Tibial artery (tissue), 4 donors: ENCODE results near the gene BNC1.

Experiments used
- DNase-seq, 2 donors: peaks; one replicate each; pipeline ENCODE4 v3.0.0-alpha.2; 2019
- H3K27ac ChIP-seq, 2 donors: fragments of 200-600 bp; sonication (generic) in 1 of 2; 1 replicate in 1 of 2; 2 replicates in 1 of 2; pipeline ENCODE4 v1.5.1; 2018 to 2019; ENCODE audit warnings: mild to moderate bottlenecking in 1 of 2
- H3K27me3 ChIP-seq, 2 donors: fragments of 200-600 bp; sonication (generic) in 1 of 2; one replicate each; pipeline versions ENCODE4 v1.5.1 to v1.6.0; 2016 to 2019
- H3K36me3 ChIP-seq, 3 donors: fragments of 200-600 bp; sonication (generic) in 2 of 3; one replicate each; pipeline ENCODE4 v1.5.1; 2016 to 2019; ENCODE audit warnings: mild to moderate bottlenecking in 2 of 3
- H3K4me1 ChIP-seq, 4 donors: fragments of 200-600 bp; sonication (generic) in 2 of 4; 1 replicate in 3 of 4; 2 replicates in 1 of 4; pipeline ENCODE4 v1.5.1; 2016 to 2019
- H3K4me3 ChIP-seq, 2 donors: fragments of 200-600 bp; sonication (generic) in 1 of 2; 1 replicate in 1 of 2; 2 replicates in 1 of 2; pipeline ENCODE4 v1.5.1; 2018 to 2019; ENCODE audit warnings: mild to moderate bottlenecking in 2 of 2
- H3K9me3 ChIP-seq, 3 donors: fragments of 200-600 bp; sonication (generic) in 1 of 3; one replicate each; pipeline ENCODE4 v1.5.1; 2016 to 2019
- intact Hi-C: fragments of 100-400 bp; cut with DNase I; formaldehyde crosslinking; loops from one replicate; pipeline ENCODE4 v1.15.0; 2023; ENCODE audit warnings: low total_unique reads
- TF ChIP-seq, protein P1 (sequence below), 2 experiments: fragments of 200-600 bp in 1 of 2; fragments of 450-650 bp in 1 of 2; IDR thresholded peaks; one replicate each; pipeline ENCODE4 v1.5.1; 2017 to 2019; ENCODE audit warnings: antibody characterized with exemption in 2 of 2, mild to moderate bottlenecking in 1 of 2, moderate library complexity in 1 of 2

The BNC1 gene

DNA sequence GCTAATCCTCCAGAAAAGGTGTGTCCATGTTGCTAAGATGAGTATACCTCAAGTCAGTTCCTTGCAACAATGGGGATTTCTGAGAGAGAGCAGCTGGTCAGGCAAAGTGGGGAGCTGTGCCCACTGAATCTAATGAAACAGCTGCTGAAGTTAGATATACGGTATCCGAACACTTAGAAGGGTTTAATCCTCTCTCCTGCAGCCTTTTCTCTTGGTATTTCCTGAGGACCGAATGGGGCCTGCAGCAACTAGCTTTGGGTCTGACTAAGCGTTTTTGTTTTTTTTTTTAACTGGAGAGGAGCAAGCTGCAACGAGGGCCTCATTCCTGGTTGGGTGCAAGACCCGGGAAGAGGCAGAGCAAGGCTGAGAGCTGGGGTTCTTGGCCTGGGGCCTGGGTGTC is 37.6 kb upstream of the BNC1 start:
- H3K27me3 ChIP-seq = peaks cover 0 to 18% of the 10 kb centered on the region in 2 donors
- no peak overlapping the region for H3K4me3 ChIP-seq
- DNase-seq = no peak
- H3K9me3 ChIP-seq = no peaks in the 10 kb centered on the region
- H3K36me3 ChIP-seq = no peaks in the 10 kb centered on the region
- intact Hi-C loops = no loop called here
- no peak overlapping the region for H3K27ac ChIP-seq
- TF ChIP-seq, protein P1, sequence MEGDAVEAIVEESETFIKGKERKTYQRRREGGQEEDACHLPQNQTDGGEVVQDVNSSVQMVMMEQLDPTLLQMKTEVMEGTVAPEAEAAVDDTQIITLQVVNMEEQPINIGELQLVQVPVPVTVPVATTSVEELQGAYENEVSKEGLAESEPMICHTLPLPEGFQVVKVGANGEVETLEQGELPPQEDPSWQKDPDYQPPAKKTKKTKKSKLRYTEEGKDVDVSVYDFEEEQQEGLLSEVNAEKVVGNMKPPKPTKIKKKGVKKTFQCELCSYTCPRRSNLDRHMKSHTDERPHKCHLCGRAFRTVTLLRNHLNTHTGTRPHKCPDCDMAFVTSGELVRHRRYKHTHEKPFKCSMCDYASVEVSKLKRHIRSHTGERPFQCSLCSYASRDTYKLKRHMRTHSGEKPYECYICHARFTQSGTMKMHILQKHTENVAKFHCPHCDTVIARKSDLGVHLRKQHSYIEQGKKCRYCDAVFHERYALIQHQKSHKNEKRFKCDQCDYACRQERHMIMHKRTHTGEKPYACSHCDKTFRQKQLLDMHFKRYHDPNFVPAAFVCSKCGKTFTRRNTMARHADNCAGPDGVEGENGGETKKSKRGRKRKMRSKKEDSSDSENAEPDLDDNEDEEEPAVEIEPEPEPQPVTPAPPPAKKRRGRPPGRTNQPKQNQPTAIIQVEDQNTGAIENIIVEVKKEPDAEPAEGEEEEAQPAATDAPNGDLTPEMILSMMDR (IDR thresholded peaks at IDR 0.05) = no peak
- no peaks in the 10 kb centered on the region for H3K4me1 ChIP-seq

GRCh38 chr15:83320844-83321243 is 36.4 kb upstream of the BNC1 start:
- no peak for DNase-seq
- Histone ChIP-seq H3K4me1 (no peaks in the 10 kb centered on the region), H3K4me3 (no peak overlapping the region), H3K27ac (no peak overlapping the region), H3K36me3 (no peaks in the 10 kb centered on the region), H3K9me3 (no peaks in the 10 kb centered on the region), H3K27me3 (peaks cover 0 to 12% of the 10 kb centered on the region in 2 donors)
- intact Hi-C loops = no loop called here
- TF ChIP-seq, protein P1 (IDR thresholded peaks at IDR 0.05) = no peak

DNA sequence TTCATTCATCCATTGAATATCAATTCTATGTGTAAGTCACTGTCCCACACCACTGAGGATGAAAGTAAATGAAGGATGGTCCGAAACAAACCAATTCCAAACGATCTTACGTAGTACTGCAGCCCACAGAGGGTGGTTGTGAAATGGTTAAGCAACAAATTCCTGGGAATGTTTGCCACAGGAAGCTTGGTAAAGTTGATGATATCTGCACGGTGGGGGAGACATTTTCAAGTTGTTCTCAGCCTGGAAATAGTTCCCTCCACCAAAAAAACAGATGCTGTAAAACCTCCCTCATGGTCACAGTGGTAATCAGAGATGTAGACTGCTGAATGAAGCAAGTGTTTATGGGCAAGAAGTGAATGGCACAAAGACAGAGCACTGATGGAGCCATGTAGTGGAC is 35.9 kb upstream of the BNC1 start:
- no peaks in the 10 kb centered on the region for H3K9me3 ChIP-seq
- H3K27ac ChIP-seq = no peak overlapping the region
- no peaks in the 10 kb centered on the region for H3K4me1 ChIP-seq
- no peaks in the 10 kb centered on the region for H3K36me3 ChIP-seq
- H3K4me3 ChIP-seq = no peak overlapping the region
- no peak for DNase-seq
- TF ChIP-seq, protein P1 (IDR thresholded peaks at IDR 0.05) = no peak
- intact Hi-C loops = no loop called here
- peaks cover 0 to 12% of the 10 kb centered on the region in 2 donors for H3K27me3 ChIP-seq

- TF ChIP-seq, protein P1 (IDR thresholded peaks at IDR 0.05) = no peak
- intact Hi-C loops = no loop called here
- no peak overlapping the region for H3K27ac ChIP-seq
- no peaks in the 10 kb centered on the region for H3K36me3 ChIP-seq
- no peaks in the 10 kb centered on the region for H3K9me3 ChIP-seq
- H3K27me3 ChIP-seq = peaks cover 0 to 12% of the 10 kb centered on the region in 2 donors
- no peak for DNase-seq
- H3K4me1 ChIP-seq = no peaks in the 10 kb centered on the region
- no peak overlapping the region for H3K4me3 ChIP-seq
Measured at GRCh38 chr15:83319771-83320170, 35.3 kb upstream of the BNC1 start.

DNA sequence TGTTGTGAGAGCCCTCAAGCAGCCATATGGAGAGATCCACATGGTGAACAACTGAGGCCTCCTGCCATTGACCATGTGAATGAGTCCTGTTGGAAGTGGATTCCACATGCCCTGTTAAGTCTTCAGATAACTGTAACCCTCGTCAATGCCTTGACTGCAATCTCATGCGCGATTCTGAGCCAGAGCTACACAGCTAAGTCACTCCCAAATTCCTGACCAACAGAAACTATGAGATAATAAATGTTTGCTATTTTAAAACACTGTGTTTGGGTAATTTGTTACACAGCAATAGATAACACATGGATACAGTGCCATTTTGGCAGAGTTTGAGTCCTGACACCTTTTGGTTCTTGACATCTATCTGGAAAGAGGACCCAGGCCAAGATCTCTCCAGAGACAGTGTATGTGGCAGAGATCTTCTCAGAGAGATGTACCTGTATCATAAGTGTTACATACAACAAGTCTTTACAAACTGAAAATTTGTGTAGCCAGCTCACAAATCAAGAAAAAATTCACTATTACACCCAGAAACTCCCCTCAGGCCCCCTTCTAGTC is 34.5 kb upstream of the BNC1 start:
- Histone ChIP-seq H3K4me3 (no peak overlapping the region), H3K27ac (no peak overlapping the region), H3K9me3 (no peaks in the 10 kb centered on the region), H3K27me3 (peaks cover 0 to 12% of the 10 kb centered on the region in 2 donors), H3K4me1 (no peaks in the 10 kb centered on the region), H3K36me3 (no peaks in the 10 kb centered on the region)
- TF ChIP-seq, protein P1 (IDR thresholded peaks at IDR 0.05) = no peak
- DNase-seq = no peak
- intact Hi-C loops = no loop called here

GRCh38 chr15:83318036-83318435 is 33.6 kb upstream of the BNC1 start:
- no peak for DNase-seq
- TF ChIP-seq, protein P1 (IDR thresholded peaks at IDR 0.05) = no peak
- Histone ChIP-seq H3K27ac (no peak overlapping the region), H3K27me3 (peaks cover 0 to 8% of the 10 kb centered on the region in 2 donors), H3K9me3 (no peaks in the 10 kb centered on the region), H3K4me3 (no peak overlapping the region), H3K36me3 (no peaks in the 10 kb centered on the region), H3K4me1 (no peaks in the 10 kb centered on the region)
- intact Hi-C loops = no loop called here
